ENCODE measurements around the gene MPRIP.
"Not testable (repeated sequence)": the region's sequence is repeated elsewhere in the genome, so short reads cannot be mapped to it uniquely, and the experiment has no call there.

DNA sequence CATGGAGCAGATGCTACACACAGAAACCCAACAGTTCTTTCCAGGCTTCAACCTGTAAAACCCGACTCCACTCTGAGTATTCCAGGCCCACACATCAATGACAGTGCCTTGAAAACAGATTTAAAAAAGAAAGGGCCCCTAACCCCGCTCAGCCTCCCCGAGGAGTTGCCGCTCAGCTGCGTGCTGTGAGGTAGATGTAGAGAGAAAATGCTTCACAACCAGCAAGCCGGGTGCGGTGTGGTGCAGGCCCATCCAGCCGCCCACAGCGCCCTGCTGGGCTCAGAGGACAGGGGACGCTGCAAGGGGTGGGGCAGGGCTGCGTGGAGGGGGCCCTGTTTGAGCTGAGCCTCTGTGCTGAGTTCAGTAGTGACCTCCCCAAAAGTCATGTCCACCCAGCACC, 45.5 kb upstream of the MPRIP start:
- TF ChIP-seq, protein P1, sequence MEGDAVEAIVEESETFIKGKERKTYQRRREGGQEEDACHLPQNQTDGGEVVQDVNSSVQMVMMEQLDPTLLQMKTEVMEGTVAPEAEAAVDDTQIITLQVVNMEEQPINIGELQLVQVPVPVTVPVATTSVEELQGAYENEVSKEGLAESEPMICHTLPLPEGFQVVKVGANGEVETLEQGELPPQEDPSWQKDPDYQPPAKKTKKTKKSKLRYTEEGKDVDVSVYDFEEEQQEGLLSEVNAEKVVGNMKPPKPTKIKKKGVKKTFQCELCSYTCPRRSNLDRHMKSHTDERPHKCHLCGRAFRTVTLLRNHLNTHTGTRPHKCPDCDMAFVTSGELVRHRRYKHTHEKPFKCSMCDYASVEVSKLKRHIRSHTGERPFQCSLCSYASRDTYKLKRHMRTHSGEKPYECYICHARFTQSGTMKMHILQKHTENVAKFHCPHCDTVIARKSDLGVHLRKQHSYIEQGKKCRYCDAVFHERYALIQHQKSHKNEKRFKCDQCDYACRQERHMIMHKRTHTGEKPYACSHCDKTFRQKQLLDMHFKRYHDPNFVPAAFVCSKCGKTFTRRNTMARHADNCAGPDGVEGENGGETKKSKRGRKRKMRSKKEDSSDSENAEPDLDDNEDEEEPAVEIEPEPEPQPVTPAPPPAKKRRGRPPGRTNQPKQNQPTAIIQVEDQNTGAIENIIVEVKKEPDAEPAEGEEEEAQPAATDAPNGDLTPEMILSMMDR (IDR thresholded peaks at IDR 0.05), result not testable (repeated sequence)
- not testable (repeated sequence) for TF ChIP-seq POLR2A (IDR thresholded peaks at IDR 0.05)
